GM21737 (cell line): Measurements from ENCODE around the gene LY86.

Experiments
- ATAC-seq: cut with Tn5 transposase; IDR thresholded peaks from one replicate; pipeline ENCODE4 v1.9.1; 2021; ENCODE audit warnings: mild to moderate bottlenecking, moderate library complexity; ENCODE audit not compliant: unreplicated experiment

LY86 gene

GRCh38 chr6:6699741-6700367, 111.3 kb downstream of the LY86 start:
- no peak for ATAC-seq

- ATAC-seq = no peak
Measured at GRCh38 chr6:6700407-6701270, 112.1 kb downstream of the LY86 start.

- ATAC-seq = no peak
Measured at GRCh38 chr6:6701864-6702263, 113.3 kb downstream of the LY86 start.

- ATAC-seq = no peak
Measured at GRCh38 chr6:6703699-6704098, 115.2 kb downstream of the LY86 start.
